Measurements from ENCODE around the gene PRKCE. TPM values are rescaled to one million over a fixed set of nuclear protein-coding genes. Genes with fewer than 3 reads are reported as not detected.

PRKCE gene
- total RNA-seq, 2 experiments from 2014 or later, result 15.4 to 16.2 TPM

GRCh38 chr2:46042711-46043110, 391.2 kb downstream of the PRKCE start:
- H3K27ac Mint-ChIP-seq, result no peak overlapping the region
- H3K9me3 Mint-ChIP-seq (ENCODE audit: insufficient read depth), result no peaks in the 10 kb centered on the region
- ChIA-PET CTCF (interaction anchor here (1.6 kb wide), 1 partner anchor 21 kb away, joined by 5 read pairs; no protein-coding TSS in a partner anchor), POLR2A (interaction anchor here (1.0 kb wide), 2 partner anchors 22 to 122 kb away, joined by 3 read pairs; no protein-coding TSS in a partner anchor)
- DNase-seq (no peak), ATAC-seq (no peak)
- no peaks in the 10 kb centered on the region for H3K36me3 Mint-ChIP-seq (ENCODE audit: low read depth)
- no peaks in the 10 kb centered on the region for H3K27me3 Mint-ChIP-seq (ENCODE audit: low read depth)
- H3K4me1 Mint-ChIP-seq (ENCODE audit: low read depth), result no peaks in the 10 kb centered on the region
- no peak overlapping the region for H3K4me3 Mint-ChIP-seq

DNA sequence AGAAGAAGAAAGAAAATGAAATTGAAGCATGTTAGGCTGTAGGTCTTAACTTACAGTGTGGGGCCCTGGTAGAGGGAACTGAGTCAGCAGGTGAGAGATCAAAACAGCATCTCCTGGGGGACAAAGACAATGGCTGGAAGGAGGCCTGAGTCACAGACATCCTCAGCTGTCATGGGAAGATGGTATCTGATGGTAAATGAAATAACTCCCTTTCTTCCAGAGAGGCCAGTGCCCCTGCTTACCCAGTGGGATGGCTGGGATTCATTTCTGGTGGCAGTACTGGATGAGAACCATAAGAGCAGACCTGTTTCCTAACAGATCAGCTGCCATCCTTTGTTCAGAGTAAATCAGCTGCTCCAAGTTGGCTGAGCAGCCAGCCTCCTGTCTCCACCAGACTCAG, 394.4 kb downstream of the PRKCE start:
- Mint-ChIP-seq H3K9me3 (ENCODE audit: insufficient read depth) (no peaks in the 10 kb centered on the region), H3K4me3 (no peak overlapping the region), H3K27ac (no peak overlapping the region), H3K27me3 (ENCODE audit: low read depth) (no peaks in the 10 kb centered on the region), H3K36me3 (ENCODE audit: low read depth) (no peaks in the 10 kb centered on the region), H3K4me1 (ENCODE audit: low read depth) (peaks cover 6% of the 10 kb centered on the region)
- ChIA-PET CTCF (interaction anchor here (1.0 kb wide), 1 partner anchor 17 kb away, joined by 5 read pairs; no protein-coding TSS in a partner anchor), POLR2A (no interaction called here)
- DNase-seq, result no peak
- ATAC-seq, result no peak

DNA sequence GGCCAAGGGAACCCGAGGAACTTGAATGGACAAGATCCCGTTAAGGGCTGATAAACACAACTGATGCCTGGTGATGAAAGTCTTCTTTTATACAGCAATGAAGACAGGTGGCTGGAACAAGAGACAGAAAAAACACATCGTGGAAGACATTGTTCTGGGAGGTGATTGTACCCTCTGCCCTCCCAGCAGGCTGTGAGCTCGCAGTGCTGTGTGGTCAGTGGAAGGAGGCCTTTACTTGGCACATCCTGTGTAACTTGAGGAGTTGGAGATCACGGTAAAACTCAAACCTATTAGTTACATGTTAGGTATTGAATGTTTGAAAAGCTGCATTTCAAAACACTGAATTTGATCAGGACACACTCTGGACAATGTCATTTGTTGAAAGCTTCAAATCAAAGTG, 395.8 kb downstream of the PRKCE start:
- no peak overlapping the region for H3K4me3 Mint-ChIP-seq
- H3K36me3 Mint-ChIP-seq (ENCODE audit: low read depth), result no peaks in the 10 kb centered on the region
- ATAC-seq, result no peak
- no peak for DNase-seq
- no peak overlapping the region for H3K27ac Mint-ChIP-seq
- ChIA-PET CTCF (interaction anchor here (1.0 to 1.6 kb wide), 3 partner anchors 17 to 319 kb away, joined by 3 read pairs; no protein-coding TSS in a partner anchor), POLR2A (no interaction called here)
- H3K9me3 Mint-ChIP-seq (ENCODE audit: insufficient read depth), result no peaks in the 10 kb centered on the region
- H3K4me1 Mint-ChIP-seq (ENCODE audit: low read depth), result peaks cover 11% of the 10 kb centered on the region
- H3K27me3 Mint-ChIP-seq (ENCODE audit: low read depth), result no peaks in the 10 kb centered on the region

DNA sequence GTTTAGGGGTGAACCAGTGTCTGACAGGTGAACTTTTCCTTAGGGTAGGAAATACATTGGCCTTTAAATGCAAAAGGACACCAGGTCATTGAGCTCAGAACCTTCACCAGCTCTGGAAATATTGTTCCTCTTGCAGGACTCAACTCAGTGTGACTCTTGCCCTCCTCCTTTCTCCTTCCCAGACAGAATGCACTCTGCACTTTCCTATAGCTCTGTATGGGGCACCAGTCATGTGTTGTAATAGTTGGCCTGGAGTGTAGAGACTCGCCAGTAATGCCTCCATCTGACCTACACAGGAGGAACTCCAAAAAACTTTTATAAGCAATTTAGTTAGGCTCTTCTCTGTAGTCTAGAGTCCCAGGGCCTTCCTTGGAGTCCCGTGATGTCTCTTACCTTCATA, 397.2 kb downstream of the PRKCE start:
- ATAC-seq, result no peak
- H3K27ac Mint-ChIP-seq, result no peak overlapping the region
- no peaks in the 10 kb centered on the region for H3K36me3 Mint-ChIP-seq (ENCODE audit: low read depth)
- DNase-seq, result no peak
- H3K4me1 Mint-ChIP-seq (ENCODE audit: low read depth), result peaks cover 11% of the 10 kb centered on the region
- no peak overlapping the region for H3K4me3 Mint-ChIP-seq
- ChIA-PET CTCF (interaction anchor here (1.0 to 1.6 kb wide), 2 partner anchors 14 to 17 kb away, joined by 3 to 9 read pairs; no protein-coding TSS in a partner anchor), POLR2A (no interaction called here)
- no peaks in the 10 kb centered on the region for H3K9me3 Mint-ChIP-seq (ENCODE audit: insufficient read depth)
- H3K27me3 Mint-ChIP-seq (ENCODE audit: low read depth), result no peaks in the 10 kb centered on the region

DNA sequence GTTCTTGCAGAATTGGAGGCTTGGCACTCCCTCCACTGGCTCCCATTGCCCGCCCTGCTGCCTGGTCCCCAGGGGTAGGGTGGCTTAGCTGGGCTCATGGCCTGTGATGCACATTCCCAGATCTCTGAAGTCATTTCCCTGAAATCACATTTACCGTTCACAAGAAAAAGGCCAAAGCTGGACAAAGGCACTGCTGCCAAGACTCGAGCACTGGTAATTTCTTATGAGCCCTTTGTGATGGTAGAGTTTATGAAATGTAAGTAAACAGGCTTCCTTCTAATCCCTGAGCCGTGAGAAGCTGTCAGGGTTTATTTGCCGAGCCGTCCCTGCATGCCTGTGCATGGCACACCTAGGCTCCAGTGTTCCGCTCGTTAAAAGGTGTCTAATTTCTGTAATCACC, 398.6 kb downstream of the PRKCE start:
- POLR2A ChIA-PET, result no interaction called here
- CTCF ChIA-PET, result interaction anchor here (0.8 to 4.3 kb wide), 3 partner anchors 9 to 39 kb away, joined by 3 to 30 read pairs (median 4); no protein-coding TSS in a partner anchor
- ATAC-seq (no peak), DNase-seq (no peak)
- Mint-ChIP-seq H3K27ac (no peak overlapping the region), H3K27me3 (ENCODE audit: low read depth) (no peaks in the 10 kb centered on the region), H3K4me1 (ENCODE audit: low read depth) (peaks cover 11% of the 10 kb centered on the region), H3K4me3 (no peak overlapping the region), H3K9me3 (ENCODE audit: insufficient read depth) (no peaks in the 10 kb centered on the region), H3K36me3 (ENCODE audit: low read depth) (no peaks in the 10 kb centered on the region)

GRCh38 chr2:46050489-46050888, 399.0 kb downstream of the PRKCE start:
- Mint-ChIP-seq H3K27ac (no peak overlapping the region), H3K9me3 (ENCODE audit: insufficient read depth) (no peaks in the 10 kb centered on the region), H3K36me3 (ENCODE audit: low read depth) (no peaks in the 10 kb centered on the region), H3K27me3 (ENCODE audit: low read depth) (no peaks in the 10 kb centered on the region), H3K4me1 (ENCODE audit: low read depth) (peaks cover 11% of the 10 kb centered on the region), H3K4me3 (no peak overlapping the region)
- DNase-seq (no peak), ATAC-seq (no peak)
- CTCF ChIA-PET, result interaction anchor here (1.6 to 4.3 kb wide), 2 partner anchors 12 to 40 kb away, joined by 4 to 30 read pairs; no protein-coding TSS in a partner anchor
- POLR2A ChIA-PET, result no interaction called here

- DNase-seq, result no peak
- Mint-ChIP-seq H3K36me3 (ENCODE audit: low read depth) (no peaks in the 10 kb centered on the region), H3K4me3 (no peak overlapping the region), H3K27ac (no peak overlapping the region), H3K9me3 (ENCODE audit: insufficient read depth) (no peaks in the 10 kb centered on the region), H3K27me3 (ENCODE audit: low read depth) (no peaks in the 10 kb centered on the region), H3K4me1 (ENCODE audit: low read depth) (peaks cover 11% of the 10 kb centered on the region)
- ChIA-PET POLR2A (no interaction called here), CTCF (interaction anchor here (4.3 kb wide), 1 partner anchor 11 kb away, joined by 30 read pairs; no protein-coding TSS in a partner anchor)
- no peak for ATAC-seq
These were observed 399.6 kb downstream of the PRKCE start for GRCh38 chr2:46051085-46051484.

DNA sequence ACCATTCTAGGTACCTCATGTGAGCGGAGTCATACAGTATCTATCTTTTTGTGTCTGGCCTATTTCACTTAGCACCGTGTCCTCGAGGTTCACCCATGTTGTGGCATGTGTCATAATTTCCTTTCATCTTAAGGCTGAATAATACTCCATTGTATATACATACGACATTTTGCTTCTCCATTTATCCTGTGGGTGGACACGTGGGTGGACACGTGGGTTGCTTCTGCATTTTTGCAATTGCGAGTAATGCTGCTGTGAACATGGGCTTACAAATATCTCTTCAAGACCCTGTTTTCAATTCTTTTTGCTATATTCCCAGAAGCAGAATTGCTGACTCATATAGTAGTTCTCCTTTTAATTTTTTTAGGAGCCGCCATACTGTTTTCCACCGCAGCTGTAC, 402.1 kb downstream of the PRKCE start:
- no peak overlapping the region for H3K27ac Mint-ChIP-seq
- POLR2A ChIA-PET, result no interaction called here
- peaks cover 13% of the 10 kb centered on the region for H3K4me1 Mint-ChIP-seq (ENCODE audit: low read depth)
- DNase-seq (no peak), ATAC-seq (no peak)
- CTCF ChIA-PET, result interaction anchor here (1.1 to 4.3 kb wide), 2 partner anchors 9 to 241 kb away, joined by 4 to 30 read pairs; no protein-coding TSS in a partner anchor
- no peaks in the 10 kb centered on the region for H3K9me3 Mint-ChIP-seq (ENCODE audit: insufficient read depth)
- H3K36me3 Mint-ChIP-seq (ENCODE audit: low read depth), result no peaks in the 10 kb centered on the region
- H3K27me3 Mint-ChIP-seq (ENCODE audit: low read depth), result no peaks in the 10 kb centered on the region
- H3K4me3 Mint-ChIP-seq, result no peak overlapping the region

DNA sequence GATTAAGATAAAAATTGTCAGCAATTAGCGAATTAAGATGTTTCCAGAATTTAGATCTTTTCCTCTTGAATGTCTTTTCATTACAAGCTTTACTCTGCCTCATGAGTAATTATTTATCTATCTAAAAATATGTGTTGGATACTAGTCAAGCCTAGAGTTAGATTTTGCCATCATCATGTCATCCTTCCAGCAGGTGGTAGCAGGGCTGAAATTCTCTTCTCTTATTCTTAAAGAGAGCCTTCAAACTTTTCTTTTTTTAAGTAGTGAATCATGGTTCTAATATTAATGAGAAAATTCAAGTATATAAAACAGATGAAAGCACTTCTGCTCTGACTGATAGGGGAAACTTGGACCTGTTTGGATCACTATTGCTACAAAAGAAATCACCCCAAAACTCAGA, 405.1 kb downstream of the PRKCE start:
- H3K9me3 Mint-ChIP-seq (ENCODE audit: insufficient read depth), result no peaks in the 10 kb centered on the region
- H3K27me3 Mint-ChIP-seq (ENCODE audit: low read depth), result no peaks in the 10 kb centered on the region
- ChIA-PET CTCF (interaction anchor here (2.3 kb wide), 1 partner anchor 238 kb away, joined by 5 read pairs; no protein-coding TSS in a partner anchor), POLR2A (no interaction called here)
- ATAC-seq (no peak), DNase-seq (no peak)
- H3K4me1 Mint-ChIP-seq (ENCODE audit: low read depth), result peaks cover 2% of the 10 kb centered on the region
- H3K36me3 Mint-ChIP-seq (ENCODE audit: low read depth), result no peaks in the 10 kb centered on the region
- no peak overlapping the region for H3K27ac Mint-ChIP-seq
- no peak overlapping the region for H3K4me3 Mint-ChIP-seq

- ChIA-PET CTCF (interaction anchor here (1.3 to 2.0 kb wide), 2 partner anchors 65 to 236 kb away, joined by 3 to 8 read pairs; no protein-coding TSS in a partner anchor), POLR2A (no interaction called here)
- Mint-ChIP-seq H3K4me3 (no peak overlapping the region), H3K9me3 (ENCODE audit: insufficient read depth) (no peaks in the 10 kb centered on the region), H3K36me3 (ENCODE audit: low read depth) (no peaks in the 10 kb centered on the region), H3K27ac (no peak overlapping the region), H3K27me3 (ENCODE audit: low read depth) (no peaks in the 10 kb centered on the region), H3K4me1 (ENCODE audit: low read depth) (peaks cover 4% of the 10 kb centered on the region)
- ATAC-seq (no peak), DNase-seq (no peak)
These were observed 406.7 kb downstream of the PRKCE start for GRCh38 chr2:46058140-46058539.

DNA sequence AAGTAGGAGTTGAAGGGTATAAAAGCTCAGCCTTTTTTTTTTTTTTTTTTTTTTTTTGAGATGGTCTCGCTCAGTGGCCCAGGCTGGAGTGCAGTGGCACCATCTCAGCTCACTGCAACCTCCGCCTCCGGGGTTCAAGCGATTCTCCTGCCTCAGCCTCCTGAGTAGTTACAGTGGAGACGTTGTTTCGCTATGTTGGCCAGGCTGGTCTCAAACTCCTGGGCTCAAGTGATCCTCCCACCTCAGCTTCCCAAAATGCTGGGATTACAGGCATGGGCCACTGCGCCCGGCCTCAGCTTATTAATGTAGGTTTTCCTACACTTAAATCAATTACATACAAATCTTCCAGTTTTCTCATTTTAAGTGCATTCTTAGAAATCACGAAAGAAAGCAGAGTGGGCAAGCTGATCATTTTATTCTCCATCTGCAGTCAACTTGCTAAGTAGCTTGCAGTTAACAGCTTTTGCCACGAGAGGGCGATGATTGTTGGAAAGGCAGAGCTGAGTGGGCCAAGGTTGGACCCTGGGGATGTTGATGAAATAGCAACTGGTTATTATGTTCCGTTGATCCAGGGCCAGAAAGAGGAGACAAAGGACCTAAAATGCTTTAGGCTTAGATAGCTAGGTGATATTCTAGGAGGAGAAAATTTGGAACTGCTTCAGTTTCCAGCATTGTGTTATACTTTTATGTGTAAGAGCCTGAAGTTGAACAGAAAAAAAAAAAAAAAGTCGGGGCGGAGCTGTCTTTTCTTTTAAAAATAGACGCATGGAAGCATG, 411.4 kb downstream of the PRKCE start:
- peak; percentile 84 for DNase-seq
- CTCF ChIA-PET, result interaction anchor here (0.6 to 2.9 kb wide), 62 partner anchors 8 to 713 kb away, joined by 3 to 48 read pairs (median 4); no protein-coding TSS in a partner anchor
- H3K27ac Mint-ChIP-seq, result no peak overlapping the region
- POLR2A ChIA-PET, result no interaction called here
- peaks cover 10% of the 10 kb centered on the region for H3K4me1 Mint-ChIP-seq (ENCODE audit: low read depth)
- H3K27me3 Mint-ChIP-seq (ENCODE audit: low read depth), result no peaks in the 10 kb centered on the region
- H3K36me3 Mint-ChIP-seq (ENCODE audit: low read depth), result no peaks in the 10 kb centered on the region
- no peak overlapping the region for H3K4me3 Mint-ChIP-seq
- H3K9me3 Mint-ChIP-seq (ENCODE audit: insufficient read depth), result no peaks in the 10 kb centered on the region
- peak; percentile 77 for ATAC-seq

GRCh38 chr2:46064396-46064795, 412.9 kb downstream of the PRKCE start:
- Mint-ChIP-seq H3K27me3 (ENCODE audit: low read depth) (no peaks in the 10 kb centered on the region), H3K9me3 (ENCODE audit: insufficient read depth) (no peaks in the 10 kb centered on the region), H3K36me3 (ENCODE audit: low read depth) (no peaks in the 10 kb centered on the region), H3K4me3 (no peak overlapping the region), H3K4me1 (ENCODE audit: low read depth) (peaks cover 10% of the 10 kb centered on the region), H3K27ac (no peak overlapping the region)
- POLR2A ChIA-PET, result interaction anchor here (0.7 kb wide), 1 partner anchor 21 kb away, joined by 3 read pairs; no protein-coding TSS in a partner anchor
- DNase-seq (no peak), ATAC-seq (no peak)
- CTCF ChIA-PET, result interaction anchor here (0.9 to 1.6 kb wide), 2 partner anchors 17 to 395 kb away, joined by 3 to 5 read pairs; no protein-coding TSS in a partner anchor

All from activated CD8-positive, alpha-beta T cell treated with anti-CD3 and anti-CD28 coated beads, Interleukin-2, amount 10 ng/mL, durations not matched to agents 7 days and 5 days (primary cell).